GM23338 (cell line): Measurements from ENCODE around the gene MMP17. TPM values are rescaled to one million over a fixed set of nuclear protein-coding genes. Genes with fewer than 3 reads are reported as not detected.

Source experiments
- ATAC-seq: fragments of 200-7000 bp; cut with Tn5 transposase; 3 replicates; pipeline ENCODE4 v1.9.1; 2020
- DNase-seq: peaks from one replicate; pipeline ENCODE4 v3.0.0-alpha.2; 2015; ENCODE audit warnings: low spot score
- H2AFZ ChIP-seq: fragments of 200-600 bp; sonication (generic); 2 replicates; pipeline ENCODE4 v1.8.0; 2016; ENCODE audit warnings: antibody characterized with exemption, mild to moderate bottlenecking, moderate library complexity
- H3F3A ChIP-seq: fragments of 200-600 bp; sonication (generic); replicated peaks from 2 replicates; pipeline ENCODE4 v1.8.0; 2017; ENCODE audit warnings: antibody characterized with exemption, mixed run types, low read depth
- H3K27ac ChIP-seq: fragments of 200-600 bp; sonication (generic); 2 replicates; pipeline ENCODE4 v1.6.1; 2016; ENCODE audit warnings: low read depth
- H3K27me3 ChIP-seq: fragments of 200-600 bp; sonication (generic); 2 replicates; pipeline ENCODE4 v1.8.0; 2016; ENCODE audit warnings: mild to moderate bottlenecking, mixed run types, moderate library complexity; ENCODE audit not compliant: insufficient read depth
- H3K36me3 ChIP-seq: fragments of 200-600 bp; sonication (generic); 2 replicates; pipeline ENCODE4 v1.8.0; 2016; ENCODE audit warnings: mild to moderate bottlenecking; ENCODE audit not compliant: insufficient read depth
- H3K4me1 ChIP-seq: fragments of 200-600 bp; sonication (generic); 2 replicates; pipeline ENCODE4 v1.8.0; 2016; ENCODE audit warnings: mild to moderate bottlenecking, moderate library complexity; ENCODE audit not compliant: insufficient read depth
- H3K4me2 ChIP-seq: fragments of 200-600 bp; sonication (generic); 2 replicates; pipeline ENCODE4 v1.7.1; 2017; ENCODE audit warnings: mixed run types
- H3K4me3 ChIP-seq: fragments of 200-600 bp; sonication (generic); 2 replicates; pipeline ENCODE4 v1.6.1; 2016; ENCODE audit warnings: mixed run types
- H3K79me2 ChIP-seq: fragments of 200-600 bp; sonication (generic); replicated peaks from 2 replicates; pipeline ENCODE4 v1.8.0; 2017; ENCODE audit warnings: mild to moderate bottlenecking; ENCODE audit not compliant: insufficient read depth
- H3K9me2 ChIP-seq: fragments of 200-600 bp; sonication (generic); 2 replicates; pipeline ENCODE4 v1.8.0; 2017; ENCODE audit not compliant: insufficient read depth
- H4K20me1 ChIP-seq: fragments of 200-600 bp; sonication (generic); replicated peaks from 2 replicates; pipeline ENCODE4 v1.8.0; 2017; ENCODE audit warnings: mild to moderate bottlenecking; ENCODE audit not compliant: insufficient read depth
- H3K27ac Mint-ChIP-seq: 2 replicates; pipeline ENCODE4 v1.8.0; 2020; ENCODE audit warnings: inconsistent platforms, mild to moderate bottlenecking, moderate library complexity, mixed read lengths
- H3K27me3 Mint-ChIP-seq: 3 replicates; pipeline ENCODE4 v1.8.0; 2022; ENCODE audit warnings: low read depth, mild to moderate bottlenecking, moderate library complexity, mixed read lengths, inconsistent platforms; ENCODE audit not compliant: insufficient read depth, poor library complexity
- H3K36me3 Mint-ChIP-seq: 3 replicates; pipeline ENCODE4 v1.8.0; 2021; ENCODE audit warnings: low read depth, mild to moderate bottlenecking, inconsistent platforms, moderate library complexity, mixed read lengths
- H3K4me1 Mint-ChIP-seq: 3 replicates; pipeline ENCODE4 v1.8.0; 2020; ENCODE audit warnings: mild to moderate bottlenecking, inconsistent platforms, mixed read lengths
- H3K4me3 Mint-ChIP-seq: 3 replicates; pipeline ENCODE4 v1.8.0; 2021; ENCODE audit warnings: moderate library complexity, mild to moderate bottlenecking, inconsistent platforms, mixed read lengths
- H3K9me3 Mint-ChIP-seq: 3 replicates; pipeline ENCODE4 v1.8.0; 2020; ENCODE audit warnings: moderate library complexity, mild to moderate bottlenecking, inconsistent platforms, mixed read lengths
- CREB1 ChIP-seq: fragments of 250-450 bp; sonication (Bioruptor Pico); IDR thresholded peaks from 2 replicates; pipeline ENCODE4 v1.5.0; 2020; ENCODE audit warnings: low read depth, mild to moderate bottlenecking, moderate library complexity
- EZH2 ChIP-seq: fragments of 200-600 bp; sonication (generic); IDR thresholded peaks from one replicate; pipeline ENCODE4 v1.8.0; 2017; ENCODE audit warnings: antibody characterized with exemption, mild to moderate bottlenecking, low read depth; ENCODE audit not compliant: unreplicated experiment
- JUNB ChIP-seq: IDR thresholded peaks from one replicate; pipeline ENCODE4 v1.6.1; 2016; ENCODE audit warnings: antibody characterized with exemption; ENCODE audit not compliant: unreplicated experiment
- POLR2AphosphoS5 ChIP-seq: IDR thresholded peaks from 2 replicates; pipeline ENCODE4 v1.6.1; 2016; ENCODE audit warnings: antibody characterized with exemption, low read depth
- STAT1 ChIP-seq: IDR thresholded peaks from one replicate; pipeline ENCODE4 v1.6.1; 2016; ENCODE audit warnings: antibody characterized with exemption; ENCODE audit not compliant: unreplicated experiment
- polyA plus RNA-seq: library from polyadenylated mRNA; unstranded; fragments of >200 nt; fragmentation: Nextera tagmentation; extraction: Ambion mirVana; gene quantifications from 2 replicates; pipeline ENCODE4 v1.2.1, GENCODE V29; 2016
- total RNA-seq: library from RNA; depleted of rRNA; stranded (reverse); fragments of >200 nt; shearing (Covaris generic); gene quantifications from 2 replicates; pipeline ENCODE4 v1.2.3, GENCODE V29; 2014
- TF ChIP-seq, protein P1 (sequence below): IDR thresholded peaks from one replicate; pipeline ENCODE4 v1.6.1; 2018; ENCODE audit warnings: antibody characterized with exemption; ENCODE audit not compliant: unreplicated experiment
- TF ChIP-seq, protein P2 (sequence below): IDR thresholded peaks from 2 replicates; pipeline ENCODE4 v1.6.1; 2016; ENCODE audit warnings: antibody characterized with exemption
- TF ChIP-seq, protein P3 (sequence below), 2 experiments: fragments of 200-600 bp in 1 of 2; sonication (generic) in 1 of 2; conservative IDR thresholded peaks; 2 replicates each; pipeline versions ENCODE4 v1.5.1 to v1.6.1; 2016 to 2017; ENCODE audit warnings: antibody characterized with exemption in 2 of 2, low read depth in 2 of 2, mild to moderate bottlenecking in 2 of 2, moderate library complexity in 1 of 2

The MMP17 gene
- total and polyA plus RNA-seq, 2 experiments from 2014 or later = 10.4 to 48.5 TPM

DNA sequence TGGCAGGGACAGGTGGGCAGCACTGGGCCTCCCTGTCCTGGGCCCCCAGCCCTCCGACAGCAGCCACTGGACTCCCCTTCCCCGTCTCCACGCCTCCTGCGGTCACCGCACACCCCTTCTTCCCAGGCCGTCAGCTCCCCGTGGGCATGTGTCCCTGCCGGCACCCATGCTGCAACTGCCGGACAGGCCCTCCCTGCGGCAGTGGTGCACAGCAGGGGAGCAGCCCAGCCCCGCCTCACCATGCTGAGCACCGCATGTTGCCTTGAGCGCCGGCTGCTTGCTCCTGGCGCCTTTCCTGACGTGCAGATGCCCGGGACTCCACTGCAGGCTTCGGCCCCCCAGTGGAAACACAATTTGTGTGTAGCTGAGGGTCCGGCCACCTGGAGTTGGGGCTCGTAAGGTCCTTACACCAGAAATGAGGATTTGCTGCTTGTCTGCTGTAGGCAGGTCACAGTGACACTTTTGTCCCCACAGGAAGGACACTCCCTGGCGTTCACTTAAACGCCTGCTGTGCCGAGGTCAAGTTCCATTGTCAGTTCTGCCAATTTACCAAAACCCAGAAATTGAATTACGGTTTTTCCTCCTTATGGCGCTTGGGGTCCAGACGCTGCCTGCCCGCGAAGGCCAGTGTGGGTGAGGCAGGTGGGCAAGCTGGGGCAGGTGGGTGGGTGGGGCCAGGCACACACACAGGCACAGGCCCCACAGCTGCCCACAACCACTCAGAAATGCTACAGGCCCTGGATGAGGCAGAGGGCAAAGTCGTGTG lies 28.2 kb upstream of the MMP17 start:
- H3K4me2 ChIP-seq = no peak overlapping the region
- peaks cover 20% of the 10 kb centered on the region for H3K4me1 ChIP-seq
- H3K36me3 ChIP-seq = peaks cover 5% of the 10 kb centered on the region; the same call in 1 of the 2 replicates
- no peaks in the 10 kb centered on the region for H3K9me2 ChIP-seq
- H3K36me3 Mint-ChIP-seq = peaks cover 58% of the 10 kb centered on the region
- H3K79me2 ChIP-seq = no peaks in the 10 kb centered on the region
- peaks cover 16% of the 10 kb centered on the region for H3F3A ChIP-seq
- ATAC-seq = no peak
- H3K27ac ChIP-seq = no peak overlapping the region
- TF ChIP-seq, protein P1, sequence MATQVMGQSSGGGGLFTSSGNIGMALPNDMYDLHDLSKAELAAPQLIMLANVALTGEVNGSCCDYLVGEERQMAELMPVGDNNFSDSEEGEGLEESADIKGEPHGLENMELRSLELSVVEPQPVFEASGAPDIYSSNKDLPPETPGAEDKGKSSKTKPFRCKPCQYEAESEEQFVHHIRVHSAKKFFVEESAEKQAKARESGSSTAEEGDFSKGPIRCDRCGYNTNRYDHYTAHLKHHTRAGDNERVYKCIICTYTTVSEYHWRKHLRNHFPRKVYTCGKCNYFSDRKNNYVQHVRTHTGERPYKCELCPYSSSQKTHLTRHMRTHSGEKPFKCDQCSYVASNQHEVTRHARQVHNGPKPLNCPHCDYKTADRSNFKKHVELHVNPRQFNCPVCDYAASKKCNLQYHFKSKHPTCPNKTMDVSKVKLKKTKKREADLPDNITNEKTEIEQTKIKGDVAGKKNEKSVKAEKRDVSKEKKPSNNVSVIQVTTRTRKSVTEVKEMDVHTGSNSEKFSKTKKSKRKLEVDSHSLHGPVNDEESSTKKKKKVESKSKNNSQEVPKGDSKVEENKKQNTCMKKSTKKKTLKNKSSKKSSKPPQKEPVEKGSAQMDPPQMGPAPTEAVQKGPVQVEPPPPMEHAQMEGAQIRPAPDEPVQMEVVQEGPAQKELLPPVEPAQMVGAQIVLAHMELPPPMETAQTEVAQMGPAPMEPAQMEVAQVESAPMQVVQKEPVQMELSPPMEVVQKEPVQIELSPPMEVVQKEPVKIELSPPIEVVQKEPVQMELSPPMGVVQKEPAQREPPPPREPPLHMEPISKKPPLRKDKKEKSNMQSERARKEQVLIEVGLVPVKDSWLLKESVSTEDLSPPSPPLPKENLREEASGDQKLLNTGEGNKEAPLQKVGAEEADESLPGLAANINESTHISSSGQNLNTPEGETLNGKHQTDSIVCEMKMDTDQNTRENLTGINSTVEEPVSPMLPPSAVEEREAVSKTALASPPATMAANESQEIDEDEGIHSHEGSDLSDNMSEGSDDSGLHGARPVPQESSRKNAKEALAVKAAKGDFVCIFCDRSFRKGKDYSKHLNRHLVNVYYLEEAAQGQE = no peak
- no peak for TF ChIP-seq STAT1
- TF ChIP-seq POLR2AphosphoS5 = no peak
- TF ChIP-seq, protein P2, sequence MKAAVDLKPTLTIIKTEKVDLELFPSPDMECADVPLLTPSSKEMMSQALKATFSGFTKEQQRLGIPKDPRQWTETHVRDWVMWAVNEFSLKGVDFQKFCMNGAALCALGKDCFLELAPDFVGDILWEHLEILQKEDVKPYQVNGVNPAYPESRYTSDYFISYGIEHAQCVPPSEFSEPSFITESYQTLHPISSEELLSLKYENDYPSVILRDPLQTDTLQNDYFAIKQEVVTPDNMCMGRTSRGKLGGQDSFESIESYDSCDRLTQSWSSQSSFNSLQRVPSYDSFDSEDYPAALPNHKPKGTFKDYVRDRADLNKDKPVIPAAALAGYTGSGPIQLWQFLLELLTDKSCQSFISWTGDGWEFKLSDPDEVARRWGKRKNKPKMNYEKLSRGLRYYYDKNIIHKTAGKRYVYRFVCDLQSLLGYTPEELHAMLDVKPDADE = no peak
- TF ChIP-seq, protein P3, sequence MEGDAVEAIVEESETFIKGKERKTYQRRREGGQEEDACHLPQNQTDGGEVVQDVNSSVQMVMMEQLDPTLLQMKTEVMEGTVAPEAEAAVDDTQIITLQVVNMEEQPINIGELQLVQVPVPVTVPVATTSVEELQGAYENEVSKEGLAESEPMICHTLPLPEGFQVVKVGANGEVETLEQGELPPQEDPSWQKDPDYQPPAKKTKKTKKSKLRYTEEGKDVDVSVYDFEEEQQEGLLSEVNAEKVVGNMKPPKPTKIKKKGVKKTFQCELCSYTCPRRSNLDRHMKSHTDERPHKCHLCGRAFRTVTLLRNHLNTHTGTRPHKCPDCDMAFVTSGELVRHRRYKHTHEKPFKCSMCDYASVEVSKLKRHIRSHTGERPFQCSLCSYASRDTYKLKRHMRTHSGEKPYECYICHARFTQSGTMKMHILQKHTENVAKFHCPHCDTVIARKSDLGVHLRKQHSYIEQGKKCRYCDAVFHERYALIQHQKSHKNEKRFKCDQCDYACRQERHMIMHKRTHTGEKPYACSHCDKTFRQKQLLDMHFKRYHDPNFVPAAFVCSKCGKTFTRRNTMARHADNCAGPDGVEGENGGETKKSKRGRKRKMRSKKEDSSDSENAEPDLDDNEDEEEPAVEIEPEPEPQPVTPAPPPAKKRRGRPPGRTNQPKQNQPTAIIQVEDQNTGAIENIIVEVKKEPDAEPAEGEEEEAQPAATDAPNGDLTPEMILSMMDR (conservative IDR thresholded peaks at IDR 0.05; ENCODE audit: low read depth in 2 of 2) = no peak
- TF ChIP-seq EZH2 = no peak
- TF ChIP-seq JUNB = no peak
- TF ChIP-seq CREB1 (CRISPR knock-in tag) = no peak
- H2AFZ ChIP-seq = no peak overlapping the region
- H3K27ac Mint-ChIP-seq = no peak overlapping the region
- H3K27me3 ChIP-seq = no peaks in the 10 kb centered on the region
- H3K4me3 ChIP-seq = no peak overlapping the region
- no peak for DNase-seq
- H3K4me1 Mint-ChIP-seq = peaks cover 16% of the 10 kb centered on the region
- H3K4me3 Mint-ChIP-seq = no peak overlapping the region
- H3K27me3 Mint-ChIP-seq = peaks cover 19% of the 10 kb centered on the region
- no peaks in the 10 kb centered on the region for H4K20me1 ChIP-seq
- no peaks in the 10 kb centered on the region for H3K9me3 Mint-ChIP-seq
